Gastroesophageal sphincter (tissue), 3 donors: ENCODE data around the gene OR2A1.
"Not testable (repeated sequence)": the region's sequence is repeated elsewhere in the genome, so short reads cannot be mapped to it uniquely, and the experiment has no call there.

Experiments used
- EP300 ChIP-seq: sonication (generic); formaldehyde crosslinking; IDR thresholded peaks from one replicate; pipeline ENCODE4 v1.6.1; 2017; ENCODE audit warnings: antibody characterized with exemption, mild to moderate bottlenecking
- POLR2AphosphoS5 ChIP-seq: sonication (generic); formaldehyde crosslinking; IDR thresholded peaks from one replicate; pipeline ENCODE4 v1.6.1; 2017; ENCODE audit warnings: antibody characterized with exemption
- TF ChIP-seq, protein P1 (sequence below), 4 experiments: fragments of 200-600 bp in 2 of 4; fragments of 450-650 bp in 2 of 4; sonication (generic) in 1 of 4; IDR thresholded peaks; one replicate each; pipeline ENCODE4 v1.5.1; 2017 to 2019; ENCODE audit warnings: antibody characterized with exemption in 4 of 4, mild to moderate bottlenecking in 2 of 4, moderate library complexity in 2 of 4

DNA sequence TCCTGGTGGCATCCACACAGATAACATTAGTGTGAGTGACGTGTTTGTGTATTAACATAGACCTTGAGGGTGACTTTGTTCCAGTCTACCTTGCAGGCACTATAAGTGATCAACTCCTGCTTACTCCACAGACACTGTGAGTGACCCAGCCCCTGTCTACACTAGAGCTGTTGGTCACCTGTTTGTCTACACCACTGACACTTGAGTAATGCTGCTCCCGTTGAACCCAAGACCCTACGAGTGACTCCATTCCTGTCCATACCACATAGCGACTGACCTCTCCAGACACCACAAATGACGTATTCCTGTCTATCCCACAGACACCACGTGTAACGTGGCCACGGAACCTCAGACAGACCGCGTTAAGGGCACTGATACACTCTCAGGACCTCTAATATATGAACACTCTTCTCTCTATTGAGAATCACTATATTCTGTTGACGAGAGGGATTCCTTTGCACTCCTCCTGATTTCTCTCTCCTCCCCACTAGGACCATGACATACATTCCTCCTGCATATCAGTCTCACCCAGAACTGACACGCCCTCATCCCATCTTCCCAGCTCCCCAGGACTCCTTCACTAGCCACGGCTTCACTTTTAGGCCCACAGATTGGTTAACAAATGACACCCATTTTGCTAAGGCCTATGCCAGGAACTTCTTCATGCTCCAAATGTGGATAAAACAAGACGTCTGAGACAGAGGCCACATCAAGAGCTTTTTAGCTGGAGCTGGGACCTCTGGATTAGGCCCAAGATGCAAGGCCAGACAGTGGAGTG lies 19.6 kb upstream of the OR2A1 start:
- TF ChIP-seq, protein P1, sequence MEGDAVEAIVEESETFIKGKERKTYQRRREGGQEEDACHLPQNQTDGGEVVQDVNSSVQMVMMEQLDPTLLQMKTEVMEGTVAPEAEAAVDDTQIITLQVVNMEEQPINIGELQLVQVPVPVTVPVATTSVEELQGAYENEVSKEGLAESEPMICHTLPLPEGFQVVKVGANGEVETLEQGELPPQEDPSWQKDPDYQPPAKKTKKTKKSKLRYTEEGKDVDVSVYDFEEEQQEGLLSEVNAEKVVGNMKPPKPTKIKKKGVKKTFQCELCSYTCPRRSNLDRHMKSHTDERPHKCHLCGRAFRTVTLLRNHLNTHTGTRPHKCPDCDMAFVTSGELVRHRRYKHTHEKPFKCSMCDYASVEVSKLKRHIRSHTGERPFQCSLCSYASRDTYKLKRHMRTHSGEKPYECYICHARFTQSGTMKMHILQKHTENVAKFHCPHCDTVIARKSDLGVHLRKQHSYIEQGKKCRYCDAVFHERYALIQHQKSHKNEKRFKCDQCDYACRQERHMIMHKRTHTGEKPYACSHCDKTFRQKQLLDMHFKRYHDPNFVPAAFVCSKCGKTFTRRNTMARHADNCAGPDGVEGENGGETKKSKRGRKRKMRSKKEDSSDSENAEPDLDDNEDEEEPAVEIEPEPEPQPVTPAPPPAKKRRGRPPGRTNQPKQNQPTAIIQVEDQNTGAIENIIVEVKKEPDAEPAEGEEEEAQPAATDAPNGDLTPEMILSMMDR (IDR thresholded peaks at IDR 0.05): not testable (repeated sequence)
- TF ChIP-seq EP300, POLR2AphosphoS5: not testable (repeated sequence)
